Nephron (organoid): Measurements from ENCODE around the gene SLC13A4.

ENCODE experiments used
- H3K27ac Mint-ChIP-seq, 3 experiments: 2 replicates each; pipeline ENCODE4 v1.8.0; 2020; ENCODE audit warnings: mixed read lengths in 3 of 3, mild to moderate bottlenecking in 2 of 3, moderate library complexity in 1 of 3
- H3K27me3 Mint-ChIP-seq: 2 replicates; pipeline ENCODE4 v1.8.0; 2021; ENCODE audit warnings: low read depth, mild to moderate bottlenecking, moderate library complexity, mixed read lengths
- H3K36me3 Mint-ChIP-seq: 2 replicates; pipeline ENCODE4 v1.8.0; 2020; ENCODE audit warnings: low read depth, mixed read lengths
- H3K4me1 Mint-ChIP-seq: 2 replicates; pipeline ENCODE4 v1.8.0; 2020; ENCODE audit warnings: mixed read lengths
- H3K4me3 Mint-ChIP-seq, 3 experiments: 2 replicates each; pipeline ENCODE4 v1.8.0; 2020; ENCODE audit warnings: mild to moderate bottlenecking in 3 of 3, mixed read lengths in 3 of 3, moderate library complexity in 2 of 3
- H3K9me3 Mint-ChIP-seq: 2 replicates; pipeline ENCODE4 v1.8.0; 2020; ENCODE audit warnings: mixed read lengths
- CTCF ChIP-seq, 3 experiments: fragments of 200-600 bp; sonication (generic); IDR thresholded peaks; one replicate each; pipeline ENCODE4 v1.5.0; 2021; ENCODE audit warnings: antibody characterized with exemption in 3 of 3; ENCODE audit not compliant: unreplicated experiment in 3 of 3

SLC13A4 gene

GRCh38 chr7:135731131-135731530, 3.1 kb upstream of the SLC13A4 start:
- Mint-ChIP-seq H3K36me3 (no peaks in the 10 kb centered on the region), H3K4me3 (no peak overlapping the region), H3K4me1 (no peaks in the 10 kb centered on the region), H3K9me3 (no peaks in the 10 kb centered on the region), H3K27ac (no peak overlapping the region), H3K27me3 (no peaks in the 10 kb centered on the region)
- TF ChIP-seq CTCF (IDR thresholded peaks at IDR 0.05; ENCODE audit: unreplicated experiment in 3 of 3) = no peak

GRCh38 chr7:135729230-135729629, 1.2 kb upstream of the SLC13A4 start:
- Mint-ChIP-seq H3K36me3 (no peaks in the 10 kb centered on the region), H3K4me3 (no peak overlapping the region), H3K27me3 (peaks cover 4% of the 10 kb centered on the region), H3K4me1 (no peaks in the 10 kb centered on the region), H3K27ac (no peak overlapping the region), H3K9me3 (no peaks in the 10 kb centered on the region)
- no peak for TF ChIP-seq CTCF (IDR thresholded peaks at IDR 0.05; ENCODE audit: unreplicated experiment in 3 of 3)

- Mint-ChIP-seq H3K27ac (no peak overlapping the region), H3K4me3 (no peak overlapping the region), H3K27me3 (peaks cover 8% of the 10 kb centered on the region), H3K36me3 (no peaks in the 10 kb centered on the region), H3K9me3 (no peaks in the 10 kb centered on the region), H3K4me1 (no peaks in the 10 kb centered on the region)
- no peak for TF ChIP-seq CTCF (IDR thresholded peaks at IDR 0.05; ENCODE audit: unreplicated experiment in 3 of 3)
Measured at GRCh38 chr7:135726911-135727673, 894 bp downstream of the SLC13A4 start.

- no peak overlapping the region for H3K27ac Mint-ChIP-seq
- H3K4me1 Mint-ChIP-seq = no peaks in the 10 kb centered on the region
- no peak for TF ChIP-seq CTCF (IDR thresholded peaks at IDR 0.05; ENCODE audit: unreplicated experiment in 3 of 3)
- H3K9me3 Mint-ChIP-seq = no peaks in the 10 kb centered on the region
- H3K27me3 Mint-ChIP-seq = peaks cover 8% of the 10 kb centered on the region
- no peak overlapping the region for H3K4me3 Mint-ChIP-seq
- H3K36me3 Mint-ChIP-seq = no peaks in the 10 kb centered on the region
Measured at GRCh38 chr7:135726276-135726788, 1.7 kb downstream of the SLC13A4 start.

- Mint-ChIP-seq H3K27ac (no peak overlapping the region), H3K4me3 (no peak overlapping the region), H3K4me1 (no peaks in the 10 kb centered on the region), H3K27me3 (peaks cover 12% of the 10 kb centered on the region), H3K36me3 (no peaks in the 10 kb centered on the region), H3K9me3 (no peaks in the 10 kb centered on the region)
- no peak for TF ChIP-seq CTCF (IDR thresholded peaks at IDR 0.05; ENCODE audit: unreplicated experiment in 3 of 3)
Measured at GRCh38 chr7:135723411-135723810, 4.6 kb downstream of the SLC13A4 start.
